Measurements from ENCODE around the gene NEBL. TPM values are rescaled to one million over a fixed set of nuclear protein-coding genes. Genes with fewer than 3 reads are reported as not detected.

The NEBL gene
- total and polyA plus RNA-seq, 7 experiments from 2014 or later = 0.05 to 1.4 (median 0.13) TPM; not detected in 2

DNA sequence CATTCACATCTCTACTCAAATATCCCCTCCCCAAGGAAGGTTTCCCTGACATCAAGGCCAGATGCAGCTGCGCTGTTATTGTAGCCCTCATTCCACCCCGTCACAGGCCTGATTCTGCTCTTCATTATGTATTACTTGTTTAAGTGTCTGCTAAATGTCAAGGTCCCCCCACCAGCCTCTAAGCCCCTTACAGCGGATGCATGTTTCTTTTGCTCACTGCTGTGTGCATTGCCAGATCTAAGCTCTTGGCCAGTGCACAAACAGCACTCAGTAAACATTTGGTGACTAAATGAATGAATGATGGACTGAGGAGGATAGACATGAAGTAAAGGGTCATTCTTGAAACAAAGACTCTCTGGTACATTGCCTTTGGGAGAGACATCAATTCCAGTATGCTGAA, 90.6 kb downstream of the NEBL start:
- no peaks in the 10 kb centered on the region for H3K4me1 Mint-ChIP-seq
- no peaks in the 10 kb centered on the region for H3K27me3 ChIP-seq (ENCODE audit: control insufficient read depth in 2 of 2, insufficient read depth in 2 of 2, low read length in 2 of 2)
- intact Hi-C loops (cut with micrococcal nuclease) = no loop called here
- no peak for ATAC-seq
- H3K36me3 ChIP-seq (ENCODE audit: control insufficient read depth in 2 of 3, insufficient read depth in 3 of 3, low read length in 3 of 3) = no peaks in the 10 kb centered on the region
- ChIA-PET POLR2A (no interaction called here), CTCF (no interaction called here)
- DNase-seq = no peak
- H3K27me3 Mint-ChIP-seq = peaks cover 0 to 6% (median 0%) of the 10 kb centered on the region in 5 donors
- no peak overlapping the region for H3K27ac ChIP-seq (ENCODE audit: low read depth, low read length)
- H3K4me3 ChIP-seq (ENCODE audit: low read length) = no peak overlapping the region
- no peak overlapping the region for H3K27ac Mint-ChIP-seq
- H3K36me3 Mint-ChIP-seq = no peaks in the 10 kb centered on the region
- no peaks in the 10 kb centered on the region for H3K9me3 ChIP-seq (ENCODE audit: control insufficient read depth in 2 of 3, low read length in 3 of 3)
- H3K9me3 Mint-ChIP-seq = peaks cover 0 to 6% (median 0%) of the 10 kb centered on the region in 11 donors
- no peaks in the 10 kb centered on the region for H3K4me1 ChIP-seq (ENCODE audit: control insufficient read depth in 2 of 2, insufficient read depth in 2 of 2, low read length in 2 of 2)
- H3K4me3 Mint-ChIP-seq = no peak overlapping the region

DNA sequence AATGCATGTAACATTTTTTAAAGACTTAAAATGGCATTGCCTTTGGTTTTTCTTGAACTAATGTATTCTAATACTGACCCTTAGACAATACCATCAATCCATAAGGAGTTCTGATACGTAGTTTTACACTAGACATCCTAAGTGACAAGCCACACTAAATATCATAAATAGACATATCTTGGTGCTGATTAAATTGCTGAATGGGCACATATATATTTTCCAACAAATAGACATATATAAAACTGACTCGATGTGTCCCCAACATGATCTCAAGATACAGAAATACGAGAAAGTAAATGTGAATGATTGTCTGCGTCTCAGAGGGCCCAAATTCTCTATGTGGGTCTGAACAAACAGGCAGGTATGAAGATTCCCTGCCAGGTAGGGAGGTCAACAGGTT, 99.8 kb downstream of the NEBL start:
- ATAC-seq = no peak
- Histone ChIP-seq H3K27ac (ENCODE audit: low read depth, low read length) (no peak overlapping the region), H3K4me3 (ENCODE audit: low read length) (no peak overlapping the region), H3K9me3 (ENCODE audit: control insufficient read depth in 2 of 3, low read length in 3 of 3) (no peaks in the 10 kb centered on the region), H3K4me1 (ENCODE audit: control insufficient read depth in 2 of 2, insufficient read depth in 2 of 2, low read length in 2 of 2) (no peaks in the 10 kb centered on the region), H3K27me3 (ENCODE audit: control insufficient read depth in 2 of 2, insufficient read depth in 2 of 2, low read length in 2 of 2) (no peaks in the 10 kb centered on the region), H3K36me3 (ENCODE audit: control insufficient read depth in 2 of 3, insufficient read depth in 3 of 3, low read length in 3 of 3) (no peaks in the 10 kb centered on the region)
- no peak overlapping the region for H3K4me3 Mint-ChIP-seq
- H3K4me1 Mint-ChIP-seq = no peaks in the 10 kb centered on the region
- H3K27ac Mint-ChIP-seq = no peak overlapping the region
- intact Hi-C loops (cut with micrococcal nuclease) = no loop called here
- ChIA-PET POLR2A (no interaction called here), CTCF (no interaction called here)
- no peaks in the 10 kb centered on the region for H3K36me3 Mint-ChIP-seq
- no peak for DNase-seq
- peaks cover 0 to 7% (median 0%) of the 10 kb centered on the region in 5 donors for H3K27me3 Mint-ChIP-seq
- peaks cover 0 to 5% (median 0%) of the 10 kb centered on the region in 11 donors for H3K9me3 Mint-ChIP-seq

DNA sequence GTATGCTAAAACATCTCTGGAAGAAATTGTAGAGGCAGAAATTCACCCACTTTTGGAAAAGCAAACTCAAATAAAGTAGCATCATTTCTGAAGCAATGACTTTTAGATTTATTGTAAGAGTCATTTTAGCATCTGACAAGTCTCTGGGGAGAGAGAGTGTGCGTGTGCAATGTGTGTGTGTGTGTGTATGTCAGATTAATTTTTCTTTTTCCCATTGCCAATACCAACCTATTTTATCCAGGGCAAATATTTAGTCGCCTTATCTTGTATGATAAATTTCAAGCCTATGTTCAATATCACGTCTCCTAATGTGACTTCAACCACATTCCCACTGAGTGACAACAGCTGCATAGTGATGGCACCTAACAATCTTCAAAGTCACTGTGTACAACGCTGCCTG, 101.7 kb downstream of the NEBL start:
- Histone ChIP-seq H3K27ac (ENCODE audit: low read depth, low read length) (no peak overlapping the region), H3K4me3 (ENCODE audit: low read length) (no peak overlapping the region), H3K36me3 (ENCODE audit: control insufficient read depth in 2 of 3, insufficient read depth in 3 of 3, low read length in 3 of 3) (no peaks in the 10 kb centered on the region), H3K4me1 (ENCODE audit: control insufficient read depth in 2 of 2, insufficient read depth in 2 of 2, low read length in 2 of 2) (no peaks in the 10 kb centered on the region), H3K27me3 (ENCODE audit: control insufficient read depth in 2 of 2, insufficient read depth in 2 of 2, low read length in 2 of 2) (no peaks in the 10 kb centered on the region), H3K9me3 (ENCODE audit: control insufficient read depth in 2 of 3, low read length in 3 of 3) (no peaks in the 10 kb centered on the region)
- Mint-ChIP-seq H3K27ac (no peak overlapping the region), H3K4me3 (no peak overlapping the region), H3K27me3 (peaks cover 0 to 4% (median 0%) of the 10 kb centered on the region in 5 donors), H3K9me3 (peaks cover 0 to 7% (median 0%) of the 10 kb centered on the region in 11 donors), H3K36me3 (no peaks in the 10 kb centered on the region), H3K4me1 (no peaks in the 10 kb centered on the region)
- intact Hi-C loops (cut with micrococcal nuclease) = no loop called here
- ATAC-seq (no peak), DNase-seq (no peak)
- ChIA-PET CTCF (no interaction called here), POLR2A (no interaction called here)

DNA sequence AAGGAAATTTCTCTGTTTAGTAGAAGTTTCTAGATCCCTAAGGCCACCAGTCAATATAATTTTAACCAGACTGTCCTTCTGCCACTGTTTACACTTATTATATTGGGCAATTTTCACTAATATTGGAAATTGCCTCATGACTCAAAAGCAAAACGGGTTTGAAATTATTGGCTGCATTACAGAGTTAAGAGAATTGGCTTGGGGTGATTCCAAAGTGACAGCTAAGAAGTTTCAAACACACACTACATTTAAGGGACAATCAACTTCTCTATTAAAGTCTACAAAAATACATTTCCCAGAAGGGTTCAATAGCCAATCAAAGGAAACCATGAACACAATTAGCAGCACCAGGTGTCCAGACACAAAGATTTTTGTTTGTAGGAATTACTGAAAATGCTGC, 111.9 kb downstream of the NEBL start:
- POLR2A ChIA-PET = no interaction called here
- CTCF ChIA-PET = no interaction called here
- no peak for DNase-seq
- H3K27me3 Mint-ChIP-seq = peaks cover 0 to 5% (median 0%) of the 10 kb centered on the region in 5 donors
- H3K36me3 ChIP-seq (ENCODE audit: control insufficient read depth in 2 of 3, insufficient read depth in 3 of 3, low read length in 3 of 3) = no peaks in the 10 kb centered on the region
- no peak for ATAC-seq
- H3K9me3 Mint-ChIP-seq = peaks cover 0 to 3% (median 0%) of the 10 kb centered on the region in 11 donors
- H3K9me3 ChIP-seq (ENCODE audit: control insufficient read depth in 2 of 3, low read length in 3 of 3) = no peaks in the 10 kb centered on the region
- H3K4me3 Mint-ChIP-seq = no peak overlapping the region
- H3K4me1 ChIP-seq (ENCODE audit: control insufficient read depth in 2 of 2, insufficient read depth in 2 of 2, low read length in 2 of 2) = no peaks in the 10 kb centered on the region
- no peak overlapping the region for H3K27ac Mint-ChIP-seq
- no peak overlapping the region for H3K27ac ChIP-seq (ENCODE audit: low read depth, low read length)
- H3K4me1 Mint-ChIP-seq = no peaks in the 10 kb centered on the region
- intact Hi-C loops (cut with micrococcal nuclease) = no loop called here
- no peak overlapping the region for H3K4me3 ChIP-seq (ENCODE audit: low read length)
- no peaks in the 10 kb centered on the region for H3K36me3 Mint-ChIP-seq
- H3K27me3 ChIP-seq (ENCODE audit: control insufficient read depth in 2 of 2, insufficient read depth in 2 of 2, low read length in 2 of 2) = no peaks in the 10 kb centered on the region

DNA sequence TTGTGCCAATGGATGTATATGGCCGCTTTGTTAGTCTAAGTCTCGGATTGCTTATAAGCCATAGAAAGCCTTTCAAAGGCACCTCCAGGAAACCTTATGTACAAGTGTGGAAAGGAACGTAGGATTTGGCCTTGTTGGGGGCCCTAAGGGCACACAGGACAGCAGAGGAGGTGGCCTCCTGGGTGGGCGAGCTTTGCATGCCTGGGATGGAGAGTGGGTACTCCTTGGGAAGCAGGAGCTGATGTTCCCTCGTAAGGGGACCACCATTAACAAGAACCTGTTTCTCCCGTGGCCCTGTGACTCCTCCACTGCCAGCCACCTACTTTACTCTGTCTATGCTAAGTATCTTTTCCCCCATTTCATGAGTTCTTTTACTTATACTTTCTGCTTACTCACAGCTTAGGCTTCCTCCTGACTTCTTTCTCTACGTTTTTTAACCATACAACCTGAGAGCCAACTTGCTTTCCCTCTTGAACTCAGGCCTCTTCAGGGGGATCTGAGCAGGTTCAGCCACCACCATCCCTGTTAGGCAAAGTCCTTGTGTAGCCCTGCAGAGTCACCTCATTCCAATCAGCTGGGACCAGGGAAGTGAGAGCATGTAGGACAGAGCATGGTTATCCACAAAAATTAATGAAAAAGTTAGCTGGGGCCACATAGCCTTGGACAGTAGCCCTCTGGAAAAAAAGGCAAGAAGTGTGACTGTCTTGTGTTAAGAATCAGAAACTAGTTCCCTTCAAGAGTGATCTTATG, 118.9 kb downstream of the NEBL start:
- H3K27ac Mint-ChIP-seq = no peak overlapping the region
- Histone ChIP-seq H3K27me3 (ENCODE audit: control insufficient read depth in 2 of 2, insufficient read depth in 2 of 2, low read length in 2 of 2) (no peaks in the 10 kb centered on the region), H3K36me3 (ENCODE audit: control insufficient read depth in 2 of 3, insufficient read depth in 3 of 3, low read length in 3 of 3) (no peaks in the 10 kb centered on the region), H3K4me3 (ENCODE audit: low read length) (no peak overlapping the region), H3K27ac (ENCODE audit: low read depth, low read length) (no peak overlapping the region), H3K4me1 (ENCODE audit: control insufficient read depth in 2 of 2, insufficient read depth in 2 of 2, low read length in 2 of 2) (no peaks in the 10 kb centered on the region), H3K9me3 (ENCODE audit: control insufficient read depth in 2 of 3, low read length in 3 of 3) (no peaks in the 10 kb centered on the region)
- no peak overlapping the region for H3K4me3 Mint-ChIP-seq
- peaks cover 0 to 1% (median 0%) of the 10 kb centered on the region in 7 donors for H3K4me1 Mint-ChIP-seq
- peaks cover 0 to 5% (median 0%) of the 10 kb centered on the region in 5 donors for H3K27me3 Mint-ChIP-seq
- DNase-seq (no peak), ATAC-seq (no peak)
- H3K36me3 Mint-ChIP-seq = no peaks in the 10 kb centered on the region
- ChIA-PET POLR2A (no interaction called here), CTCF (no interaction called here)
- peaks cover 0 to 5% (median 1%) of the 10 kb centered on the region in 11 donors for H3K9me3 Mint-ChIP-seq
- intact Hi-C loops (cut with micrococcal nuclease) = no loop called here

DNA sequence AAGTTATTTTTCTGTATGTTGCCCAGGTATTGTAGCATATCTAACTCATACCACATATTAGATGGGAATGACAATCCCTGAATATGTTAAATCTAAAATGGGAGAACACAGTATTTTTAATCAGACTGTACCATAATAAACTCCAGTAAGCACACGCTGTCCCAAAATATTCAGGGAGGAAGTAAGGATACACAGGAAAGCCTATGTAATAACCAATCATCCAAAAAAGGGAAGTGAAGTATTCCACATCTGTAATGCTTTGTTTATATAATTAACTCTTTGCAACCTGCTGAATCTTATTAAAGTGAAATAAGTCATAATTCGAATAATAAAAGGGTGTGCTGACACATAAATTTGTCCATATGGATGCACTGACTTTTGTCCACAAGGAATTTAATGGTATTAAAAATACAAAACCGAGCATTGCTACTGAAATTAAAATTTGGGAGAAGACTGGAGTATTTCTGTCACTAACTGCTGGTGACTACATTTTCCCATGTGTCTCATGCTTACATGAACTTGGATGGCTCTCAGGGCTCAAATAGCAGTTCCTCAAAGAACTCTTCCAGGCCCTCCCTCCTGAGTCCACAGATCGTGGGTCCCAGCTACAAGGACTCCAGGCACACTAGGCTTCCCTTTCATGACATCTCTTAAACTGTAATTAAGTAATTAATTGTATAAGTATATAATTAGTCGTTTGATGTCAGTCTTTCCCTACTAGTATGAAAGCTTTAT, 120.6 kb downstream of the NEBL start:
- H3K4me1 Mint-ChIP-seq = peaks cover 0 to 1% (median 0%) of the 10 kb centered on the region in 7 donors
- no peak overlapping the region for H3K27ac Mint-ChIP-seq
- ChIA-PET POLR2A (no interaction called here), CTCF (interaction anchor here (0.6 kb wide), 1 partner anchor 486 kb away, joined by 4 read pairs; no protein-coding TSS in a partner anchor)
- H3K4me1 ChIP-seq (ENCODE audit: control insufficient read depth in 2 of 2, insufficient read depth in 2 of 2, low read length in 2 of 2) = no peaks in the 10 kb centered on the region
- H3K36me3 ChIP-seq (ENCODE audit: control insufficient read depth in 2 of 3, insufficient read depth in 3 of 3, low read length in 3 of 3) = no peaks in the 10 kb centered on the region
- no peak overlapping the region for H3K4me3 ChIP-seq (ENCODE audit: low read length)
- peaks cover 0 to 12% (median 0%) of the 10 kb centered on the region in 5 donors for H3K27me3 Mint-ChIP-seq
- ATAC-seq = no peak
- no peak for DNase-seq
- no peak overlapping the region for H3K4me3 Mint-ChIP-seq
- intact Hi-C loops (cut with micrococcal nuclease) = no loop called here
- no peaks in the 10 kb centered on the region for H3K27me3 ChIP-seq (ENCODE audit: control insufficient read depth in 2 of 2, insufficient read depth in 2 of 2, low read length in 2 of 2)
- peaks cover 0 to 6% (median 0%) of the 10 kb centered on the region in 5 donors for H3K36me3 Mint-ChIP-seq
- peaks cover 0 to 8% (median 3%) of the 10 kb centered on the region in 11 donors for H3K9me3 Mint-ChIP-seq
- no peak overlapping the region for H3K27ac ChIP-seq (ENCODE audit: low read depth, low read length)
- H3K9me3 ChIP-seq (ENCODE audit: control insufficient read depth in 2 of 3, low read length in 3 of 3) = no peaks in the 10 kb centered on the region

All from naive thymus-derived CD4-positive, alpha-beta T cell (primary cell).